DLD1 (cell line): ENCODE measurements around the gene HSPA1L.

ENCODE experiments used
- in situ Hi-C: cut with HindIII; loops from 2 replicates; pipeline ENCODE4 v1.10.0; 2017; ENCODE audit warnings: low sequenced_read_pairs

Gene HSPA1L

GRCh38 chr6:31767096-31767645 lies 47.9 kb downstream of the HSPA1L start:
- in situ Hi-C loops, result no loop called here

- in situ Hi-C loops, result no loop called here
These were observed 48.9 kb downstream of the HSPA1L start for GRCh38 chr6:31765910-31766794.

DNA sequence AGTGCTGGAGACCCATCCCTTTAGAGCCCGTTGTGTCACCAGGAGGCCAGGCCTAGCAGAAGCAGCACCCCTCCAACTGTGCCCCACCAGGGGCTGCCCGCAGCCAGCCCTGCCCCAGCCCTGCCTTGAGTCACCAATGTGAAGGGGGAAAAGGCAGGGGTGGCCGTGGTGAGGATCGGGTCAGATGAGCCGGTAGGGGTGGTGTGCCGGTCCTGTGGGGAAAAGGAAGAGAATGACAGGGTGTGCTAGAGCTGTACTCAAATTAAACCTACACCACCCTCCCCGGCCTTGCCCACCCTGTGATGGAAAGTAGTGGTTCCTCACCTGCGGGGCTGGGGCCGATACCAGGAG lies 49.5 kb downstream of the HSPA1L start:
- in situ Hi-C loops, result no loop called here

DNA sequence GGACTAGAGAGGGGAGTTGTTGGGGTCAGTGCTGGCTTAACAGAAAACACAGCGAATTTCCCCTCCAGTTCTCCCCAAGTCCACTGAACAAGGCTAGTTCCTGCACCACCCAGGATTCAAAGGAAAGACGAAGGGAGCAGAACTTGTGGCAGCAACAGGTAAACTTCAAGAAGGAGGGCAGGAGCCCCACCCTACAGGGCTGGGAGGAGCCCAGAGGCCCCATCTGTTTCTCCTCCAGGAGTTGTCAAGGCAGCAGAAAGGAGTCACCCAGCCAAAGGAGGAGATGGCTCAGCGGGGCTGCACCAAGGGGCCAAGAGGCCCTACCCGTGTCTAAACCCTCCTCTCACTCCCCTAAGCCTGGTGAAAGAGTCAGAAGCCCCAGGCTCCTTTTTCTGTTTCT lies 50.9 kb downstream of the HSPA1L start:
- in situ Hi-C loops, result no loop called here

DNA sequence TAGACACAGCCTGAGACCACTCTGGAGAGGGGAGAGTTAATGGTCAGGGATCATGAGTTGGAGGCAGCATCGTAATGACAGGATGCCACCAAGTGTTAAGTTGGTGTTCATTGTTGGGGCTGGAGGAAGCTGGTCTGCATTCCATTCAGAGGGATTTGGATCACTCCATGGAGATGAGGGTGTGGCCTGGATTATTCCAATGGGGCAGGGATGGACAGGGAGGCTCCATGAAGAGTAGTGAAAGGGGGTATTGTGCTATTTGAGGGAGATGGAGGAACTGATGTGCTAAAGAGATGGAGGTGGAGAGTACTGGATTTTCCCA lies 51.5 kb downstream of the HSPA1L start:
- in situ Hi-C loops, result no loop called here

DNA sequence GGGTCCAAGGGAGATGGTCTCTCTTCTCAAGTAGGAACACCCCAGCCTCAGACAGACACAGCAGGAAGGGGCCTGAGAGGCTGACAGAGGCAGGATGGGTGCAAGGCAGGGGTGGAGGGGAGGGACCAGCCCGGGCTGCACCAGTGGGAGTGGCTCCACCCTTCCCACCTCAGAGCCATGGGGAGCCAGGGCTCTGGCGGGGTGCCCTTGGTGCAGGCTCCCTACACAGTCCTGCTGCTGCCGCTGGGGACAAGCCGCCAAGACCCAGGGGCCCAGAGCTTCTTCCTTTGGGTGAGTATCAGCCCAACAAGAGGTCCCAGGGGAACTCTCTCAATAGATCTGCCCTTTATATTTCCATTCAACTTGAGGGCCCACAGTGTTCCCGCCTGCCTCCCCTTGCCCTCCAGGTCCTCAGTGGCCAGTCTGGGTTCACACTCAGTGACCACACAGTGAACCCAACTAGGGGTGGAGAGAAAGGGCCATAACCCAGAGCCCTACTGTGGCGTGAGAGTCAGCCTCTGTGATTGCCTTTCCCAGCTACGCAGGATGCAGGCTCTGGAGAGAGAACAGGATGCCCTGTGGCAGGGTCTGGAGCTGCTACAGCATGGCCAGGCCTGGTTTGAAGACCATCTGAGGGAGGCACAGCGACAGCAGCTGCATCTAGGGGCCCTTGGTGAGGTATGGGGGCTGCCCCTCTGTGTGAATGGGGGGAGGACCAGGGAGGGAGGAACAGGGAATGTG lies 52.0 kb downstream of the HSPA1L start:
- in situ Hi-C loops, result no loop called here

GRCh38 chr6:31762356-31762755 lies 52.7 kb downstream of the HSPA1L start, which contains the start of gene SAPCD1:
Gene SAPCD1, plus strand, starts transcription at chr6:31762656. Its CDS starts 399 bp downstream, at chr6:31763055.
- in situ Hi-C loops, result no loop called here

DNA sequence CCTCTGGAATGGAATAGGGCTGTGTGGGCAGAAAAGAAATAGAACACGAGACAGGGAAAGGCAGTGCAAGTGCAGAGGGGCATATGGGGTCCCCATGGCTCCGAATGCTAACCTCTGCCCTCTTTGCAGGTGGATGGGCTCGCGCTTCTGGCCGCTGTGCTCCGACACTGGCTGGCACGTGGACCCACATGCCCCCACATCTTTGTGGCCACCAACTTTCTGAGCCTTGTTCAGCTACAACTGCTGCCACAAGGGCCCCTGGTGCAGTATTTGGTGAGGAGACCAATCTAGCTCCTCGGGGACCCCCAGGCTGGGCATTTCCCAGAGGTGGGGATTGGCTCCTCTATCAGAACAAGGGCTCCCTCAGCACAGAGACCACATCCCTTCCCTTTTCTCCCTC lies 53.7 kb downstream of the HSPA1L start:
- in situ Hi-C loops, result no loop called here

GRCh38 chr6:31760790-31761189 lies 54.3 kb downstream of the HSPA1L start:
- in situ Hi-C loops, result no loop called here
